NCI-H82 treated with DMSO at 0.1 percent for 48 hours (cell line): ENCODE measurements around the gene ZNF492.
"Not testable (repeated sequence)": the region's sequence is repeated elsewhere in the genome, so short reads cannot be mapped to it uniquely, and the experiment has no call there.

Experiments used
- DNase-seq: peaks from one replicate; lab custom pipeline; 2025; ENCODE audit not compliant: unreplicated experiment; lab: John Stamatoyannopoulos, UW

The ZNF492 gene

GRCh38 chr19:22617181-22617580 lies 16.9 kb upstream of the ZNF492 start:
- DNase-seq = not testable (repeated sequence)

GRCh38 chr19:22617614-22618320 lies 16.4 kb upstream of the ZNF492 start:
- DNase-seq = no peak

GRCh38 chr19:22619371-22619770 lies 14.8 kb upstream of the ZNF492 start:
- DNase-seq = no peak

- DNase-seq = no peak
These were observed 14.2 kb upstream of the ZNF492 start for GRCh38 chr19:22619932-22620331.

GRCh38 chr19:22620401-22620800 lies 13.7 kb upstream of the ZNF492 start:
- no peak for DNase-seq

GRCh38 chr19:22620912-22621311 lies 13.2 kb upstream of the ZNF492 start:
- DNase-seq = no peak

GRCh38 chr19:22622020-22622419 lies 12.1 kb upstream of the ZNF492 start:
- no peak for DNase-seq

- DNase-seq = no peak
These were observed 11.0 kb upstream of the ZNF492 start for GRCh38 chr19:22622901-22623840.

- DNase-seq = no peak
These were observed 10.3 kb upstream of the ZNF492 start for GRCh38 chr19:22623841-22624221.

- no peak for DNase-seq
These were observed 8.7 kb upstream of the ZNF492 start for GRCh38 chr19:22625266-22626035.

GRCh38 chr19:22627526-22627925 lies 6.6 kb upstream of the ZNF492 start:
- DNase-seq = no peak

GRCh38 chr19:22628401-22628800 lies 5.7 kb upstream of the ZNF492 start:
- DNase-seq = no peak

- no peak for DNase-seq
These were observed 315 bp downstream of the ZNF492 start for GRCh38 chr19:22634450-22634827.

- DNase-seq = not testable (repeated sequence)
These were observed 51.4 kb downstream of the ZNF492 start for GRCh38 chr19:22685493-22685892.

- DNase-seq = not testable (repeated sequence)
These were observed 68.5 kb downstream of the ZNF492 start for GRCh38 chr19:22702661-22703060.

GRCh38 chr19:22703096-22703495 lies 69.0 kb downstream of the ZNF492 start:
- DNase-seq = not testable (repeated sequence)

- no peak for DNase-seq
These were observed 74.9 kb downstream of the ZNF492 start for GRCh38 chr19:22708983-22709382.
